ENCODE data around the gene STARD9. TPM values are rescaled to one million over a fixed set of nuclear protein-coding genes. Genes with fewer than 3 reads are reported as not detected.

Gene STARD9
- total RNA-seq, 1 donor from 2014 or later: 7.1 TPM

DNA sequence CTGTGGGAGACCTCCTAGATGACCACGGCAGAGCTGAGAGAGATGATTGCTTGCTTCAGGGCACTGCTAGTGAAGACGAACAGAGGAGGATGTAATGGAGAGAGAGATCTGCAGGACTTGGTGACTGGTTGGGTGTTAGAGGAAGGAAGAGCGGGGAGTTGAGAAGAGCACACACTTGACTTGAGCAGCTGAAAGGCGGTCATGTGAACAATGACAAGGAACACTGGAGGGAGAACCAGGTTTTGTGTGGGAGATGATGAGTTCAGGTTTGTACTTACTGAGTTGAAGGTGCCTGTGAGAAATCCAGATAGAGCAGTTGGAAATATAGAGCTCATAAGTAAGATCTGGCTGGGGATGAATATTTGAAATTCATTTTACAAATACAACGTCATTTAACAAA is 121.2 kb downstream of the STARD9 start:
- Histone ChIP-seq H3K4me2 (ENCODE audit: low read length) (no peak overlapping the region), H3K4me1 (ENCODE audit: insufficient read depth, low read length) (no peaks in the 10 kb centered on the region), H3K9ac (ENCODE audit: low read length) (no peak overlapping the region), H4K20me1 (ENCODE audit: insufficient read depth, low read length) (no peaks in the 10 kb centered on the region), H3K36me3 (ENCODE audit: insufficient read depth, low read length) (no peaks in the 10 kb centered on the region), H3K79me2 (ENCODE audit: insufficient read depth, low read length) (no peaks in the 10 kb centered on the region), H3K27ac (ENCODE audit: low read depth, low read length) (no peak overlapping the region), H3K9me3 (ENCODE audit: insufficient read depth, low read depth, low read length) (no peaks in the 10 kb centered on the region), H2AFZ (ENCODE audit: low read depth, low read length) (no peak overlapping the region), H3K27me3 (ENCODE audit: insufficient read depth, low read length) (no peaks in the 10 kb centered on the region), H3K4me3 (ENCODE audit: insufficient read depth, low read depth, low read length) (no peak overlapping the region)
- Mint-ChIP-seq H3K4me1 (ENCODE audit: low read depth, unreplicated experiment) (no peaks in the 10 kb centered on the region), H3K27me3 (ENCODE audit: low read depth, unreplicated experiment) (no peaks in the 10 kb centered on the region), H3K36me3 (ENCODE audit: low read depth, unreplicated experiment) (peaks cover 25% of the 10 kb centered on the region), H3K4me3 (ENCODE audit: unreplicated experiment) (no peak overlapping the region), H3K9me3 (ENCODE audit: unreplicated experiment) (no peaks in the 10 kb centered on the region), H3K27ac (ENCODE audit: unreplicated experiment) (no peak overlapping the region)
- DNase-seq (ENCODE audit: low read depth) (no peak), FAIRE-seq (no peak)
- TF ChIP-seq EZH2 (IDR thresholded peaks at IDR 0.05; ENCODE audit: insufficient read depth, low read length): no peak
- TF ChIP-seq, protein P1, sequence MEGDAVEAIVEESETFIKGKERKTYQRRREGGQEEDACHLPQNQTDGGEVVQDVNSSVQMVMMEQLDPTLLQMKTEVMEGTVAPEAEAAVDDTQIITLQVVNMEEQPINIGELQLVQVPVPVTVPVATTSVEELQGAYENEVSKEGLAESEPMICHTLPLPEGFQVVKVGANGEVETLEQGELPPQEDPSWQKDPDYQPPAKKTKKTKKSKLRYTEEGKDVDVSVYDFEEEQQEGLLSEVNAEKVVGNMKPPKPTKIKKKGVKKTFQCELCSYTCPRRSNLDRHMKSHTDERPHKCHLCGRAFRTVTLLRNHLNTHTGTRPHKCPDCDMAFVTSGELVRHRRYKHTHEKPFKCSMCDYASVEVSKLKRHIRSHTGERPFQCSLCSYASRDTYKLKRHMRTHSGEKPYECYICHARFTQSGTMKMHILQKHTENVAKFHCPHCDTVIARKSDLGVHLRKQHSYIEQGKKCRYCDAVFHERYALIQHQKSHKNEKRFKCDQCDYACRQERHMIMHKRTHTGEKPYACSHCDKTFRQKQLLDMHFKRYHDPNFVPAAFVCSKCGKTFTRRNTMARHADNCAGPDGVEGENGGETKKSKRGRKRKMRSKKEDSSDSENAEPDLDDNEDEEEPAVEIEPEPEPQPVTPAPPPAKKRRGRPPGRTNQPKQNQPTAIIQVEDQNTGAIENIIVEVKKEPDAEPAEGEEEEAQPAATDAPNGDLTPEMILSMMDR (IDR thresholded peaks at IDR 0.05; ENCODE audit: insufficient read depth, low read depth, low read length): no peak

DNA sequence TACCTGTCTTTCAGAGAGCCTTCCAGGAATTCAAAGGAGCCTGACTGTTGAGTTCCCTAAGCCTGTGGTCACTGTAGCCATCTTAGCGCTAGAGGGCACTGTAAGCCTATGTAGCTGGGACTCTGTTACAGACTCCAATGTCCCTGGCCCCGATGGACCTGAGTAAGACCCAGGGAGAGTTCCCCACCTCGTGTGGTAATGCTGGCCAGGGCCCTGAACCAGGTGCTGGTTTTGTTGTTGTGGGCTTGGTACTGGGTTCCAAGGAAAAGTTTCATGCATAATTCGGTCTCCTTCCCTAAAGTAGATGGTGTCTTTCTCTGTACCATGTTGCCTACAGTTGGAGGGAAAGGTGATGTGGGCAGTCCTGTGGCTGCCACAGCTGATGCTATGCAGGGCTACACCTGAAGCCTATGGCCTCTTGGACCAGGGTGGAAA is 129.1 kb downstream of the STARD9 start:
- no peak for FAIRE-seq
- peaks cover 8% of the 10 kb centered on the region for H3K36me3 Mint-ChIP-seq (ENCODE audit: low read depth, unreplicated experiment)
- Histone ChIP-seq H3K79me2 (ENCODE audit: insufficient read depth, low read length) (no peaks in the 10 kb centered on the region), H3K36me3 (ENCODE audit: insufficient read depth, low read length) (no peaks in the 10 kb centered on the region), H3K9me3 (ENCODE audit: insufficient read depth, low read depth, low read length) (no peaks in the 10 kb centered on the region), H3K27me3 (ENCODE audit: insufficient read depth, low read length) (no peaks in the 10 kb centered on the region), H3K4me3 (ENCODE audit: insufficient read depth, low read depth, low read length) (no peak overlapping the region), H3K4me1 (ENCODE audit: insufficient read depth, low read length) (no peaks in the 10 kb centered on the region), H3K27ac (ENCODE audit: low read depth, low read length) (no peak overlapping the region), H2AFZ (ENCODE audit: low read depth, low read length) (peak overlapping the region; percentile 8), H3K9ac (ENCODE audit: low read length) (no peak overlapping the region), H4K20me1 (ENCODE audit: insufficient read depth, low read length) (no peaks in the 10 kb centered on the region), H3K4me2 (ENCODE audit: low read length) (no peak overlapping the region)
- DNase-seq (ENCODE audit: low read depth): peak; percentile 46
- no peak for TF ChIP-seq EZH2 (IDR thresholded peaks at IDR 0.05; ENCODE audit: insufficient read depth, low read length)
- TF ChIP-seq, protein P1 (IDR thresholded peaks at IDR 0.05; ENCODE audit: insufficient read depth, low read depth, low read length): peak; percentile 89
- H3K4me3 Mint-ChIP-seq (ENCODE audit: unreplicated experiment): no peak overlapping the region
- H3K27me3 Mint-ChIP-seq (ENCODE audit: low read depth, unreplicated experiment): no peaks in the 10 kb centered on the region
- H3K9me3 Mint-ChIP-seq (ENCODE audit: unreplicated experiment): no peaks in the 10 kb centered on the region
- no peak overlapping the region for H3K27ac Mint-ChIP-seq (ENCODE audit: unreplicated experiment)
- no peaks in the 10 kb centered on the region for H3K4me1 Mint-ChIP-seq (ENCODE audit: low read depth, unreplicated experiment)

DNA sequence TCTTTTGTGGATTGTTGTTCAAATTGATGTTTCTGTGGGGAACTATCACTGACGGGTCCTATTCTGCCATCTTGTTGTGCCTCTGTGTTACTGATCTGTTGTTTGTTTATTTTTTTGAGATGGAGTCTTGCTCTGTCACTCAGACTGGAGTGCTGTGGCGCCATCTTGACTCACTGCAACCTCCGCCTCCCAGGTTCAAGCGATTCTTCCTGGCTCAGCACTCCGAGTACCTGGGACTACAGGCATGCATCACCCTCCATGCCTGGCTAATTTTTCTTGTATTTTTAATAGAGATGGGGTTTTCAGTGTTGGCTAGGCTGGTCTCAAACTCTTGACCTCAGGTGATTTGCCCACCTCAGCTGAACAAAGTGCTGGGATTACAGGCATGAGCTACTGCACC is 129.9 kb downstream of the STARD9 start:
- Histone ChIP-seq H3K9me3 (ENCODE audit: insufficient read depth, low read depth, low read length) (no peaks in the 10 kb centered on the region), H3K27me3 (ENCODE audit: insufficient read depth, low read length) (no peaks in the 10 kb centered on the region), H3K36me3 (ENCODE audit: insufficient read depth, low read length) (no peaks in the 10 kb centered on the region), H3K79me2 (ENCODE audit: insufficient read depth, low read length) (no peaks in the 10 kb centered on the region), H2AFZ (ENCODE audit: low read depth, low read length) (no peak overlapping the region), H3K4me2 (ENCODE audit: low read length) (no peak overlapping the region), H3K4me1 (ENCODE audit: insufficient read depth, low read length) (no peaks in the 10 kb centered on the region), H4K20me1 (ENCODE audit: insufficient read depth, low read length) (no peaks in the 10 kb centered on the region), H3K27ac (ENCODE audit: low read depth, low read length) (no peak overlapping the region), H3K4me3 (ENCODE audit: insufficient read depth, low read depth, low read length) (no peak overlapping the region), H3K9ac (ENCODE audit: low read length) (no peak overlapping the region)
- Mint-ChIP-seq H3K36me3 (ENCODE audit: low read depth, unreplicated experiment) (peaks cover 3% of the 10 kb centered on the region), H3K9me3 (ENCODE audit: unreplicated experiment) (no peaks in the 10 kb centered on the region), H3K4me1 (ENCODE audit: low read depth, unreplicated experiment) (no peaks in the 10 kb centered on the region), H3K27ac (ENCODE audit: unreplicated experiment) (no peak overlapping the region), H3K27me3 (ENCODE audit: low read depth, unreplicated experiment) (no peaks in the 10 kb centered on the region), H3K4me3 (ENCODE audit: unreplicated experiment) (no peak overlapping the region)
- DNase-seq (ENCODE audit: low read depth) (no peak), FAIRE-seq (no peak)
- no peak for TF ChIP-seq EZH2 (IDR thresholded peaks at IDR 0.05; ENCODE audit: insufficient read depth, low read length)
